ENCODE measurements around the gene SNX1. TPM values are rescaled to one million over a fixed set of nuclear protein-coding genes. Genes with fewer than 3 reads are reported as not detected.

SNX1 gene
- total RNA-seq, 2 experiments from 2014 or later, result 30.1 to 129 TPM

DNA sequence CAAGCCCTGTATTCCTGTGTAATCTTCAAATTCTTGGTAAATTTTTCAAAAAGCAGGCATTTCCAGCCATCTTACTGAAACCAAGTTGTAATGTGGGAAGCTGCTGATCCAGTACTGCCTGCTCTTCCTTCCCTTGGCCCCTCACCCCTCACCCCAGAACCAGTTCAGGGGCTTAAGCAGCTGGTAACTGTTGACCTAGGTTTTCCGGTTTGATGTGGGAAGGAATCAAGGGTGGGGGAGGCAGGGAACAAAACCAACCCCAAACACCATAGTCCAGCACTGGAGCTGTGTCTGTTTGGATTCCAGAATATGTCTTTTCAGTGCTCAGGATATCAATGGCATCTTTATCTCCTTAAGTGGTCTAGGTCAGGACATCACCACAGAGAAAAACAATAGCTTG, 26.7 kb downstream of the SNX1 start:
- no peaks in the 10 kb centered on the region for H3K9me2 ChIP-seq (ENCODE audit: insufficient read depth, low read length)
- H3K36me3 ChIP-seq (ENCODE audit: insufficient read depth, low read length), result peaks cover 86% of the 10 kb centered on the region
- no peak overlapping the region for H3K4me2 ChIP-seq (ENCODE audit: low read length)
- ChIA-PET CTCF (ENCODE audit: unreplicated experiment) (no interaction called here), POLR2A (interaction anchor here (0.6 to 1.2 kb wide), 4 partner anchors 10 to 142 kb away, joined by 3 to 4 read pairs (median 4); no protein-coding TSS in a partner anchor)
- H3K4me1 ChIP-seq (ENCODE audit: insufficient read depth, low read length, poor library complexity, severe bottlenecking), result no peaks in the 10 kb centered on the region
- no TSS peak for BruUV-seq (replicated peaks)
- H3K9me3 ChIP-seq (ENCODE audit: low read length), result no peaks in the 10 kb centered on the region
- no peaks in the 10 kb centered on the region for H4K20me1 ChIP-seq (ENCODE audit: insufficient read depth, low read length)
- H3K27ac ChIP-seq (ENCODE audit: low read depth, low read length, poor library complexity, severe bottlenecking), result no peak overlapping the region
- no peak overlapping the region for H2AFZ ChIP-seq (ENCODE audit: low read length)
- intact Hi-C loops (cut with micrococcal nuclease; ENCODE audit: unreplicated experiment), result no loop called here
- no peak overlapping the region for H3K4me3 ChIP-seq (ENCODE audit: low read depth, low read length, poor library complexity, severe bottlenecking)
- TF ChIP-seq, protein P1, sequence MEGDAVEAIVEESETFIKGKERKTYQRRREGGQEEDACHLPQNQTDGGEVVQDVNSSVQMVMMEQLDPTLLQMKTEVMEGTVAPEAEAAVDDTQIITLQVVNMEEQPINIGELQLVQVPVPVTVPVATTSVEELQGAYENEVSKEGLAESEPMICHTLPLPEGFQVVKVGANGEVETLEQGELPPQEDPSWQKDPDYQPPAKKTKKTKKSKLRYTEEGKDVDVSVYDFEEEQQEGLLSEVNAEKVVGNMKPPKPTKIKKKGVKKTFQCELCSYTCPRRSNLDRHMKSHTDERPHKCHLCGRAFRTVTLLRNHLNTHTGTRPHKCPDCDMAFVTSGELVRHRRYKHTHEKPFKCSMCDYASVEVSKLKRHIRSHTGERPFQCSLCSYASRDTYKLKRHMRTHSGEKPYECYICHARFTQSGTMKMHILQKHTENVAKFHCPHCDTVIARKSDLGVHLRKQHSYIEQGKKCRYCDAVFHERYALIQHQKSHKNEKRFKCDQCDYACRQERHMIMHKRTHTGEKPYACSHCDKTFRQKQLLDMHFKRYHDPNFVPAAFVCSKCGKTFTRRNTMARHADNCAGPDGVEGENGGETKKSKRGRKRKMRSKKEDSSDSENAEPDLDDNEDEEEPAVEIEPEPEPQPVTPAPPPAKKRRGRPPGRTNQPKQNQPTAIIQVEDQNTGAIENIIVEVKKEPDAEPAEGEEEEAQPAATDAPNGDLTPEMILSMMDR (conservative IDR thresholded peaks at IDR 0.05; ENCODE audit: low read length), result no peak
- TF ChIP-seq EZH2phosphoT487 (IDR thresholded peaks at IDR 0.05; ENCODE audit: borderline replicate concordance, low read depth, low read length), result no peak
- no peak for DNase-seq (ENCODE audit: low spot score)
- H3K79me2 ChIP-seq (ENCODE audit: insufficient read depth, low read depth, low read length), result no peaks in the 10 kb centered on the region

DNA sequence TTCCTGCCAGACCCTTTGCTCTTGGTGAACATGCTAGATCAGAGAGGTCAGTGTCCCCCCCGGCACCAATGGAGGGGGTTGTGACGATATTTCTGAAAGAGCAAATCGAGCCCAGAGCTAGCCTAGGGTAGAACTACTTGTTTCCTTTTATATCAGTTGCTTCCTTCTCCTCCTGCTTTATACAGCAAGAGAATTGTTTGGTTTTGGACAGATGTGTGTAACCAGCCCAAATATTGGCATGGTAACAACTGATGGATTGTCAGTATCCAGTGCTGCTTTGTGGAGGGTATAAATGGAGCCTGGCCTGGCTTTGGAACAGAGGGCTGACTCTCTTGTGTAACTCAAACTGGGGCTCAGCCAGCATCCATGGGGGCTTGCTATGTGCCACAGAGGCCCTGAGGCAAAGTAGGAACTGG, 27.2 kb downstream of the SNX1 start:
- Histone ChIP-seq H2AFZ (ENCODE audit: low read length) (no peak overlapping the region), H3K4me1 (ENCODE audit: insufficient read depth, low read length, poor library complexity, severe bottlenecking) (no peaks in the 10 kb centered on the region), H3K36me3 (ENCODE audit: insufficient read depth, low read length) (peaks cover 86% of the 10 kb centered on the region), H3K4me3 (ENCODE audit: low read depth, low read length, poor library complexity, severe bottlenecking) (no peak overlapping the region), H3K27ac (ENCODE audit: low read depth, low read length, poor library complexity, severe bottlenecking) (no peak overlapping the region), H3K9me3 (ENCODE audit: low read length) (no peaks in the 10 kb centered on the region), H3K4me2 (ENCODE audit: low read length) (no peak overlapping the region), H3K9me2 (ENCODE audit: insufficient read depth, low read length) (no peaks in the 10 kb centered on the region), H3K79me2 (ENCODE audit: insufficient read depth, low read depth, low read length) (no peaks in the 10 kb centered on the region), H4K20me1 (ENCODE audit: insufficient read depth, low read length) (no peaks in the 10 kb centered on the region)
- no peak for TF ChIP-seq EZH2phosphoT487 (IDR thresholded peaks at IDR 0.05; ENCODE audit: borderline replicate concordance, low read depth, low read length)
- TF ChIP-seq, protein P1 (conservative IDR thresholded peaks at IDR 0.05; ENCODE audit: low read length), result no peak
- CTCF ChIA-PET (ENCODE audit: unreplicated experiment), result no interaction called here
- POLR2A ChIA-PET, result interaction anchor here (1.2 kb wide), 2 partner anchors 9 to 30 kb away, joined by 4 read pairs; no protein-coding TSS in a partner anchor
- DNase-seq (ENCODE audit: low spot score), result no peak
- intact Hi-C loops (cut with micrococcal nuclease; ENCODE audit: unreplicated experiment), result no loop called here
- no TSS peak for BruUV-seq (replicated peaks)

DNA sequence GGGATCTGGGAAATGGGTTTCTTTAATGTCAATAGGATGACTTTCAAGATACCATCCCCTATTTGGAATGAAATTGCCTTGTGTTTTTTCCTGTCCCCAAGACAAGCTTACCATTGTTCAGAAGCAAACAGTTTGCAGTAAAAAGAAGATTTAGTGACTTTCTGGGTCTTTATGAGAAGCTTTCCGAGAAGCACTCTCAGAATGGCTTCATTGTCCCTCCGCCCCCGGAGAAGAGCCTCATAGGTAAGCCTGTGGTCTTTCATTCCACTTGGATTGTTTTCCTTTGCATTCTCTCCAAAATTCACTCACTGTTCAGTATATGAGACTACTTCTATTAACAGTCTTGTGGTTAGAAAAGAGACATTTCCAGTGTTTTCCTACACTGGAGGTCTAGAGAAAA, 30.2 kb downstream of the SNX1 start:
- CTCF ChIA-PET (ENCODE audit: unreplicated experiment), result no interaction called here
- DNase-seq (ENCODE audit: low spot score), result no peak

More for the DNA sequence above, 30.2 kb downstream of the SNX1 start:
- H3K4me1 ChIP-seq (ENCODE audit: insufficient read depth, low read length, poor library complexity, severe bottlenecking), result no peaks in the 10 kb centered on the region
- H3K9me2 ChIP-seq (ENCODE audit: insufficient read depth, low read length), result no peaks in the 10 kb centered on the region
- no peak overlapping the region for H3K4me3 ChIP-seq (ENCODE audit: low read depth, low read length, poor library complexity, severe bottlenecking)
- POLR2A ChIA-PET, result interaction anchor here (0.7 to 1.1 kb wide), 2 partner anchors 15 to 1139 kb away, joined by 5 to 7 read pairs; no protein-coding TSS in a partner anchor
- no peaks in the 10 kb centered on the region for H3K9me3 ChIP-seq (ENCODE audit: low read length)
- BruUV-seq (replicated peaks), result no TSS peak
- intact Hi-C loops (cut with micrococcal nuclease; ENCODE audit: unreplicated experiment), result no loop called here
- TF ChIP-seq, protein P1 (conservative IDR thresholded peaks at IDR 0.05; ENCODE audit: low read length), result no peak
- TF ChIP-seq EZH2phosphoT487 (IDR thresholded peaks at IDR 0.05; ENCODE audit: borderline replicate concordance, low read depth, low read length), result no peak
- peaks cover 86% of the 10 kb centered on the region for H3K36me3 ChIP-seq (ENCODE audit: insufficient read depth, low read length)
- H2AFZ ChIP-seq (ENCODE audit: low read length), result no peak overlapping the region
- no peak overlapping the region for H3K27ac ChIP-seq (ENCODE audit: low read depth, low read length, poor library complexity, severe bottlenecking)
- no peak overlapping the region for H3K4me2 ChIP-seq (ENCODE audit: low read length)
- H3K79me2 ChIP-seq (ENCODE audit: insufficient read depth, low read depth, low read length), result no peaks in the 10 kb centered on the region
- H4K20me1 ChIP-seq (ENCODE audit: insufficient read depth, low read length), result no peaks in the 10 kb centered on the region

Data from OCI-LY7 (cell line).